CD14-positive monocyte (primary cell): ENCODE results near the gene RELCH. TPM values are rescaled to one million over a fixed set of nuclear protein-coding genes. Genes with fewer than 3 reads are reported as not detected.

Experiments
- DNase-seq, 3 donors: peaks; one replicate each; pipeline ENCODE4 v3.0.0-alpha.2; 2011 to 2022
- H2AFZ ChIP-seq: 2 replicates; pipeline ENCODE4 v1.6.0; 2012; ENCODE audit warnings: mild to moderate bottlenecking, low read depth, low read length, inconsistent platforms; ENCODE audit not compliant: insufficient read depth, poor library complexity, severe bottlenecking
- H3K27ac ChIP-seq, 2 donors: 1 replicate in 1 of 2; 2 replicates in 1 of 2; pipeline ENCODE4 v1.5.1; 2012 to 2013; ENCODE audit warnings: low read length in 2 of 2, control low read depth in 1 of 2, inconsistent platforms in 1 of 2, low read depth in 1 of 2, mild to moderate bottlenecking in 1 of 2
- H3K27me3 ChIP-seq, 2 donors: one replicate each; pipeline versions ENCODE4 v1.6.0 to v1.6.1; 2011 to 2013; ENCODE audit warnings: low read length in 2 of 2; ENCODE audit not compliant: control insufficient read depth in 2 of 2, insufficient read depth in 2 of 2
- H3K36me3 ChIP-seq, 2 donors: replicated peaks in 1 of 2; 1 replicate in 1 of 2; 2 replicates in 1 of 2; pipeline versions ENCODE4 v1.5.1 to v1.6.1; 2012 to 2013; ENCODE audit warnings: low read length in 2 of 2, control low read depth in 1 of 2, inconsistent platforms in 1 of 2, mild to moderate bottlenecking in 1 of 2; ENCODE audit not compliant: insufficient read depth in 2 of 2, control insufficient read depth in 1 of 2
- H3K4me1 ChIP-seq, 2 donors: 1 replicate in 1 of 2; 2 replicates in 1 of 2; pipeline versions ENCODE4 v1.5.1 to v1.6.1; 2012 to 2013; ENCODE audit warnings: low read length in 2 of 2, control low read depth in 1 of 2, inconsistent platforms in 1 of 2, mild to moderate bottlenecking in 1 of 2, moderate library complexity in 1 of 2; ENCODE audit not compliant: insufficient read depth in 2 of 2, control insufficient read depth in 1 of 2
- H3K4me2 ChIP-seq: replicated peaks from 2 replicates; pipeline ENCODE3; 2012; ENCODE audit warnings: low read length, moderate library complexity, mild to moderate bottlenecking; ENCODE audit not compliant: poor library complexity, severe bottlenecking; ENCODE audit errors: extremely low read depth
- H3K4me3 ChIP-seq, 3 experiments: fragments of 200-600 bp in 1 of 3; sonication (generic) in 1 of 3; replicated peaks in 1 of 3; 1 replicate in 2 of 3; 2 replicates in 1 of 3; pipeline ENCODE4 v1.5.1; 2011 to 2013; ENCODE audit warnings: low read length in 3 of 3, mild to moderate bottlenecking in 3 of 3, control low read depth in 2 of 3, low read depth in 2 of 3, inconsistent platforms in 1 of 3, moderate library complexity in 1 of 3
- H3K79me2 ChIP-seq: 2 replicates; pipeline ENCODE4 v1.6.0; 2012; ENCODE audit warnings: mild to moderate bottlenecking, control low read depth, inconsistent platforms, low read length, moderate library complexity; ENCODE audit not compliant: insufficient read depth
- H3K9ac ChIP-seq: 2 replicates; pipeline ENCODE4 v1.6.0; 2017; ENCODE audit warnings: low read length, mild to moderate bottlenecking; ENCODE audit not compliant: insufficient read depth, poor library complexity, severe bottlenecking
- H3K9me3 ChIP-seq, 2 donors: replicated peaks in 1 of 2; 1 replicate in 1 of 2; 2 replicates in 1 of 2; pipeline versions ENCODE4 v1.5.1 to v1.6.1; 2012 to 2013; ENCODE audit warnings: low read length in 2 of 2, control low read depth in 1 of 2; ENCODE audit not compliant: control insufficient read depth in 1 of 2, insufficient read depth in 1 of 2
- H4K20me1 ChIP-seq: 2 replicates; pipeline ENCODE4 v1.6.0; 2012; ENCODE audit warnings: mild to moderate bottlenecking, low read length, control low read depth, moderate library complexity; ENCODE audit not compliant: insufficient read depth
- H3K27ac Mint-ChIP-seq, 7 donors: one replicate each; pipeline ENCODE4 v1.8.0; 2020; ENCODE audit warnings: mild to moderate bottlenecking in 7 of 7, mixed read lengths in 7 of 7, moderate library complexity in 6 of 7, inconsistent platforms in 2 of 7
- H3K27me3 Mint-ChIP-seq, 3 donors: one replicate each; pipeline ENCODE4 v1.8.0; 2021 to 2022; ENCODE audit warnings: low read depth in 3 of 3, mild to moderate bottlenecking in 3 of 3, mixed read lengths in 3 of 3, moderate library complexity in 3 of 3, inconsistent platforms in 1 of 3
- H3K36me3 Mint-ChIP-seq, 2 donors: one replicate each; pipeline ENCODE4 v1.8.0; 2020; ENCODE audit warnings: mixed read lengths in 2 of 2, inconsistent platforms in 1 of 2, mild to moderate bottlenecking in 1 of 2
- H3K4me1 Mint-ChIP-seq: one replicate; pipeline ENCODE4 v1.8.0; 2020; ENCODE audit warnings: mild to moderate bottlenecking, mixed read lengths
- H3K4me3 Mint-ChIP-seq, 2 donors: one replicate each; pipeline ENCODE4 v1.8.0; 2020; ENCODE audit warnings: mild to moderate bottlenecking in 2 of 2, mixed read lengths in 2 of 2, moderate library complexity in 1 of 2
- H3K9me3 Mint-ChIP-seq, 7 donors: one replicate each; pipeline ENCODE4 v1.8.0; 2020 to 2022; ENCODE audit warnings: mixed read lengths in 7 of 7, mild to moderate bottlenecking in 6 of 7, moderate library complexity in 6 of 7, inconsistent platforms in 2 of 7
- WGBS: methylation state at CpG from one replicate; pipeline ENCODE4 v1.1.5; 2013; ENCODE audit warnings: missing lambda C conversion rate; ENCODE audit not compliant: insufficient coverage; 5-methylcytosine and 5-hydroxymethylcytosine counted together
- intact Hi-C, 2 donors: fragments of 100-400 bp; cut with micrococcal nuclease; formaldehyde crosslinking; loops; one replicate each; pipeline versions ENCODE4 v1.15.0 to v1.15.1; 2023
- polyA plus RNA-seq, 3 donors: library from polyadenylated mRNA; depleted of rRNA in 1 of 3; unstranded in 2 of 3; stranded (reverse) in 1 of 3; fragments of 300-500 nt in 2 of 3; fragments of >200 nt in 1 of 3; fragmentation: Illumina TruSeq in 2 of 3; gene quantifications; 1 replicate in 2 of 3; 2 replicates in 1 of 3; pipeline ENCODE4 v1.2.3, GENCODE V29; 2012 to 2021
- small RNA-seq: library from RNA; depleted of rRNA; stranded (forward); fragments of <200 nt; gene quantifications from one replicate; pipeline ENCODE3, GENCODE V24; 2012; ENCODE audit warnings: low read depth; ENCODE audit not compliant: insufficient read length
- TF ChIP-seq, protein P1 (sequence below): fragments of 200-600 bp; IDR thresholded peaks from one replicate; pipeline ENCODE4 v1.8.0; 2022; ENCODE audit warnings: antibody characterized with exemption, mild to moderate bottlenecking

The RELCH gene
- polyA plus RNA-seq, 3 donors = 3.8 to 30.4 (median 4.9) TPM

DNA sequence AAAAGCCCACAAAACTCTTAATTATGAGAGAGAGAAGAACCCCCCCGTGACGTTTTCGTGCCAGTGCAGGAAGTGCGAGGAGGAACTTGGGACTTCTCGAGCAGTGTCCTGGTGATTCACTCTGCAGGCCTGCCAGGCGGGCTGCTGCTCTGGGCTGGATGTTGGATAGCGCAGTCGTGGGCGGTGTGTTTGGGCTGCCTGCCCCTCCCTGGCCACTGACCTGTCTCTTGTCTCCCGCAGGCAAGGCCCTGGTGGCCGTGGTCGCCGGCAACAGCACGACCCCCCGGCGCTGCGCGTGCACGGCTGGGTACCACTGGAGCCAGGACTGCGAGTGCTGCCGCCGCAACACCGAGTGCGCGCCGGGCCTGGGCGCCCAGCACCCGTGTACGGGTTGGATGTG is 167.1 kb downstream of the RELCH start:
- Histone ChIP-seq H3K79me2 (no peaks in the 10 kb centered on the region), H3K27me3 (no peaks in the 10 kb centered on the region), H4K20me1 (no peaks in the 10 kb centered on the region), H3K4me3 (no peak overlapping the region), H2AFZ (no peak overlapping the region), H3K27ac (no peak overlapping the region), H3K9ac (no peak overlapping the region), H3K4me2 (no peak overlapping the region), H3K4me1 (no peaks in the 10 kb centered on the region), H3K36me3 (no peaks in the 10 kb centered on the region), H3K9me3 (no peaks in the 10 kb centered on the region)
- 79% methylated on average over 28 of the region's 29 CpGs for WGBS
- peaks cover 0 to 5% (median 5%) of the 10 kb centered on the region in 3 donors for H3K27me3 Mint-ChIP-seq
- intact Hi-C loops = no loop called here
- peaks cover 6% of the 10 kb centered on the region for H3K4me1 Mint-ChIP-seq
- peaks cover 0 to 3% (median 0%) of the 10 kb centered on the region in 7 donors for H3K9me3 Mint-ChIP-seq
- H3K36me3 Mint-ChIP-seq = peaks cover 0 to 2% of the 10 kb centered on the region in 2 donors
- TF ChIP-seq, protein P1, sequence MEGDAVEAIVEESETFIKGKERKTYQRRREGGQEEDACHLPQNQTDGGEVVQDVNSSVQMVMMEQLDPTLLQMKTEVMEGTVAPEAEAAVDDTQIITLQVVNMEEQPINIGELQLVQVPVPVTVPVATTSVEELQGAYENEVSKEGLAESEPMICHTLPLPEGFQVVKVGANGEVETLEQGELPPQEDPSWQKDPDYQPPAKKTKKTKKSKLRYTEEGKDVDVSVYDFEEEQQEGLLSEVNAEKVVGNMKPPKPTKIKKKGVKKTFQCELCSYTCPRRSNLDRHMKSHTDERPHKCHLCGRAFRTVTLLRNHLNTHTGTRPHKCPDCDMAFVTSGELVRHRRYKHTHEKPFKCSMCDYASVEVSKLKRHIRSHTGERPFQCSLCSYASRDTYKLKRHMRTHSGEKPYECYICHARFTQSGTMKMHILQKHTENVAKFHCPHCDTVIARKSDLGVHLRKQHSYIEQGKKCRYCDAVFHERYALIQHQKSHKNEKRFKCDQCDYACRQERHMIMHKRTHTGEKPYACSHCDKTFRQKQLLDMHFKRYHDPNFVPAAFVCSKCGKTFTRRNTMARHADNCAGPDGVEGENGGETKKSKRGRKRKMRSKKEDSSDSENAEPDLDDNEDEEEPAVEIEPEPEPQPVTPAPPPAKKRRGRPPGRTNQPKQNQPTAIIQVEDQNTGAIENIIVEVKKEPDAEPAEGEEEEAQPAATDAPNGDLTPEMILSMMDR = no peak
- no peak overlapping the region for H3K27ac Mint-ChIP-seq
- peak in 2 of 3 donors; percentile 22 to 56 for DNase-seq
- H3K4me3 Mint-ChIP-seq = no peak overlapping the region

DNA sequence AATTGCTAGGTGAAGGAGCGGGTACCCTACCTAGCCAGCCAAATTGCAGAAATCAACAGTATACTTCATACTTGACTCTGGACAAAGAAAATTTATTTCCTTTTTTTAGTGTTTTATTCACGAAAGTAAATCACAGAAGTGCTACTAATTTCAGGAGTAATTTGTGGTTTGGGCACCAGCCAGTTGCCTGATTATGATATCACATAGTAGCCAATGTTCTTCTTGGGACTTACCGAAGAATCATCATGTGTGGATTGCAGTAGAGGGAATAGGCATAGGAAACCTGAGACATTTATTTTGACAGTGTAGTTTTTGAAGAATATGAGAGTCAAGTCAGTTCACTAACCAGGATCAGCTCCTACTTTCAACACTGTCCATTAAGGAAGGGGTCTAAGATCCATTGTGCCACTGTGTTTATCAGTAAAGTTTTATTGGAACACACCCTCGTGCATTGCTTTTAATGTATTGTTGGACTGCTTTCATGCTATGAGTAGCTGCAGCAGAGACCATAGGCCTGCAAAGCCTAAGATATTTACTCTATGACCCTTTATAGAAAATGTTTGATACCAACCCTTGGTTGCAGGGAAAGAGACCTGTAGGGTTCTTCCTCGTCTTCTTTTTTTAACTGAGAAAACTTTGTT is 170.1 kb downstream of the RELCH start:
- H3K4me1 Mint-ChIP-seq = peaks cover 13% of the 10 kb centered on the region
- H3K4me3 Mint-ChIP-seq = no peak overlapping the region
- 100% methylated on average over 1 of the region's 5 CpGs for WGBS
- Histone ChIP-seq H3K9ac (no peak overlapping the region), H3K27me3 (no peaks in the 10 kb centered on the region), H3K79me2 (no peaks in the 10 kb centered on the region), H3K9me3 (no peaks in the 10 kb centered on the region), H3K4me3 (no peak overlapping the region), H3K27ac (no peak overlapping the region), H4K20me1 (no peaks in the 10 kb centered on the region), H3K4me2 (no peak overlapping the region), H3K36me3 (no peaks in the 10 kb centered on the region), H2AFZ (no peak overlapping the region), H3K4me1 (no peaks in the 10 kb centered on the region)
- H3K36me3 Mint-ChIP-seq = peaks cover 0 to 2% of the 10 kb centered on the region in 2 donors
- intact Hi-C loops = no loop called here
- peaks cover 0 to 3% (median 0%) of the 10 kb centered on the region in 7 donors for H3K9me3 Mint-ChIP-seq
- H3K27me3 Mint-ChIP-seq = peaks cover 3 to 8% (median 6%) of the 10 kb centered on the region in 3 donors
- TF ChIP-seq, protein P1 = no peak
- H3K27ac Mint-ChIP-seq = no peak overlapping the region
- DNase-seq = no peak

Small RNA genes lying within 50 kb of the gene (small RNA-seq; reads per million reads assigned to genes)
- gene RF00019 = not detected

Other genes starting within 250 kb of the RELCH start
- 10 to 100 TPM in 2 of 3 donors, 1 to 10 TPM in 1; 4.1 to 14.7 (median 14.6) TPM for gene PIGN, start 199 bp upstream of the RELCH start, polyA plus RNA-seq
- under 1 TPM; 0.05 to 0.67 (median 0.24) TPM for gene TNFRSF11A, start 138.1 kb downstream of the RELCH start, polyA plus RNA-seq